DND-41 (cell line): ENCODE data around the gene TMEM132D.

ENCODE experiments used
- CTCF ChIP-seq: IDR thresholded peaks from 2 replicates; pipeline ENCODE4 v1.5.1; 2012; ENCODE audit warnings: borderline replicate concordance, low read length, moderate library complexity, mild to moderate bottlenecking; ENCODE audit not compliant: poor library complexity, severe bottlenecking; ENCODE audit errors: extremely low read depth
- EZH2 ChIP-seq: IDR thresholded peaks from 3 replicates; pipeline ENCODE4 v1.6.1; 2012; ENCODE audit warnings: borderline replicate concordance, low read depth, mild to moderate bottlenecking, moderate library complexity, low read length, inconsistent platforms; ENCODE audit not compliant: severe bottlenecking

GRCh38 chr12:129127211-129127610 is 776.6 kb downstream of the TMEM132D start:
- TF ChIP-seq CTCF, result no peak
- no peak for TF ChIP-seq EZH2
